Uterus (tissue), 2 donors: ENCODE data around the gene SH3RF3.

Source experiments
- CTCF ChIP-seq, 4 experiments: fragments of 200-600 bp in 2 of 4; fragments of 450-650 bp in 2 of 4; sonication (generic) in 2 of 4; IDR thresholded peaks; one replicate each; pipeline ENCODE4 v1.5.1; 2016 to 2019; ENCODE audit warnings: antibody characterized with exemption in 4 of 4, mild to moderate bottlenecking in 2 of 4, moderate library complexity in 1 of 4
- POLR2A ChIP-seq, 2 donors: fragments of 450-650 bp; IDR thresholded peaks; one replicate each; pipeline ENCODE4 v1.6.1; 2016; ENCODE audit warnings: antibody characterized with exemption in 2 of 2, mild to moderate bottlenecking in 1 of 2, moderate library complexity in 1 of 2

DNA sequence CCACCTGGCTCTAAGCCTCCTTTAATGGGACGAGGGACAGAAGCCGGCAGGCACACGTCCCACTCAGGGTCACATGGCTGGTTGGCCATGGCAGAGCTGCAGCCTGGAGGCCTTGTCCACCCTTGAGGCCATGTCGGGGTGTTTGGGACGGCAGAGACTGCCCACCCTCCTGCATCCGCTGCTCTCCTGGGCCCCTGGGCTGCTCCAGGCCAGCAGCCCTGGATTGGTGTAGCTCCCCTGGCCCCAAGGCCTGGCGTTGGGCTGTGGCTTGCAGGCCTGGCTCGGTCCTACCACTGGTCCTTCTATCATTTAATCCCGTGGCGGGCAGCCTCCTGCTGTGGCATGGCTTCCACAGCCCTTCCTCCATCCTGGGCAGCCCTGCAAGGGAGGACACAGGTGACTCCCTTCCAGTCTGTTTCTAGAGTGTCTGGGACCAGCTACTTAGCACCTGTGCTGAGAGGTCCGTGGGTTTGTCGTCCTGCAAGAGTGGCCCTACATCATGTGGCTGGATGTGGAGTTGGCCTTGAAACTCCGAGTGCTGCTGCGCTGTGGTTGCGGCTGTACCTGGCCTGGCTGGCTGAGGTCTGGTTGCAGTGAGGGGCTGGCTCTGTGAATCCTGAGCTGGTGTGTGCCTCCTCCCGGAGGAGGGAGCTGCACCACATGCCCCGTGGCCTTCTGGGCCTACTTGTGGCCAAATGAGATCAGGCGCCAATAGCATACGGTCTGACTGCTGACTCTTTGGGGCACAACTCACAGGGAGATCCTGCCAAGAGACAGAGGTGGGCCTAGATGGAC lies 67.3 kb downstream of the SH3RF3 start:
- TF ChIP-seq CTCF (IDR thresholded peaks at IDR 0.05): no peak
- no peak for TF ChIP-seq POLR2A (IDR thresholded peaks at IDR 0.05)
